Suprapubic skin (tissue), 4 donors: ENCODE results near the gene PTMS. TPM values are rescaled to one million over a fixed set of nuclear protein-coding genes. Genes with fewer than 3 reads are reported as not detected.

Experiments used
- DNase-seq, 2 donors: peaks; one replicate each; pipeline ENCODE4 v3.0.0-alpha.2; 2019; ENCODE audit warnings: low spot score in 2 of 2
- H3K27ac ChIP-seq: fragments of 200-600 bp; sonication (generic); one replicate; pipeline ENCODE4 v1.5.1; 2019
- H3K27me3 ChIP-seq: fragments of 200-600 bp; sonication (generic); one replicate; pipeline ENCODE4 v1.5.1; 2019
- H3K36me3 ChIP-seq: fragments of 200-600 bp; sonication (generic); one replicate; pipeline ENCODE4 v1.5.1; 2019
- H3K4me1 ChIP-seq: fragments of 200-600 bp; sonication (generic); one replicate; pipeline ENCODE4 v1.5.1; 2019
- H3K4me3 ChIP-seq: fragments of 200-600 bp; sonication (generic); one replicate; pipeline ENCODE4 v1.5.1; 2019; ENCODE audit warnings: mild to moderate bottlenecking
- H3K9me3 ChIP-seq: fragments of 200-600 bp; sonication (generic); one replicate; pipeline ENCODE4 v1.5.1; 2019
- CTCF ChIP-seq, 2 donors: fragments of 200-600 bp in 1 of 2; fragments of 450-650 bp in 1 of 2; sonication (generic) in 1 of 2; IDR thresholded peaks; one replicate each; pipeline ENCODE4 v1.5.1; 2016 to 2019; ENCODE audit warnings: antibody characterized with exemption in 2 of 2, mild to moderate bottlenecking in 1 of 2, moderate library complexity in 1 of 2
- EP300 ChIP-seq: sonication (generic); formaldehyde crosslinking; IDR thresholded peaks from one replicate; pipeline ENCODE4 v1.6.1; 2017; ENCODE audit warnings: antibody characterized with exemption
- POLR2A ChIP-seq, 2 donors: fragments of 450-650 bp; IDR thresholded peaks; one replicate each; pipeline ENCODE4 v1.6.1; 2017; ENCODE audit warnings: antibody characterized with exemption in 2 of 2, mild to moderate bottlenecking in 2 of 2, moderate library complexity in 2 of 2
- POLR2AphosphoS5 ChIP-seq, 3 donors: sonication (generic); formaldehyde crosslinking; IDR thresholded peaks; one replicate each; pipeline ENCODE4 v1.6.1; 2017; ENCODE audit warnings: antibody characterized with exemption in 3 of 3
- WGBS: methylation state at CpG from one replicate; pipeline ENCODE4 v1.1.5; 2018; 5-methylcytosine and 5-hydroxymethylcytosine counted together
- total RNA-seq, 4 donors: library from RNA; depleted of rRNA; stranded (reverse); fragments of >200 nt; gene quantifications; one replicate each; pipeline ENCODE4 v1.1.0, GENCODE V29; 2016

Gene PTMS
- total RNA-seq, 4 donors from 2014 or later, result 91.2 to 128 (median 99.8) TPM

- TF ChIP-seq POLR2AphosphoS5 (IDR thresholded peaks at IDR 0.05), result no peak
- TF ChIP-seq CTCF (IDR thresholded peaks at IDR 0.05), result no peak
- no peak for TF ChIP-seq POLR2A (IDR thresholded peaks at IDR 0.05)
- no peak for TF ChIP-seq EP300
- no peak for DNase-seq
- H3K9me3 ChIP-seq, result no peaks in the 10 kb centered on the region
- no peaks in the 10 kb centered on the region for H3K36me3 ChIP-seq
- 92% methylated on average over 5 of the region's 5 CpGs for WGBS
- no peaks in the 10 kb centered on the region for H3K4me1 ChIP-seq
- no peak overlapping the region for H3K27ac ChIP-seq
- no peaks in the 10 kb centered on the region for H3K27me3 ChIP-seq
- H3K4me3 ChIP-seq, result no peak overlapping the region
These were observed 21.1 kb downstream of the PTMS start for GRCh38 chr12:6787309-6787708.

- WGBS, result 63% methylated on average over 18 of the region's 18 CpGs
- H3K36me3 ChIP-seq, result no peaks in the 10 kb centered on the region
- no peak for DNase-seq
These were observed 23.1 kb downstream of the PTMS start, which contains the start of gene CD4 for GRCh38 chr12:6788972-6789924. Gene CD4 (plus strand): TSS chr12:6789528. CDS start chr12:6800139, 10,611 bp downstream.

GRCh38 chr12:6790496-6791150 lies 24.5 kb downstream of the PTMS start:
- no peaks in the 10 kb centered on the region for H3K4me1 ChIP-seq
- 77% methylated on average over 12 of the region's 12 CpGs for WGBS
- no peaks in the 10 kb centered on the region for H3K9me3 ChIP-seq
- no peak for DNase-seq
- TF ChIP-seq CTCF (IDR thresholded peaks at IDR 0.05) (no peak), EP300 (no peak), POLR2A (IDR thresholded peaks at IDR 0.05) (no peak), POLR2AphosphoS5 (IDR thresholded peaks at IDR 0.05) (no peak)
- no peaks in the 10 kb centered on the region for H3K36me3 ChIP-seq
- no peak overlapping the region for H3K27ac ChIP-seq
- peak overlapping the region; percentile 34 for H3K4me3 ChIP-seq
- no peaks in the 10 kb centered on the region for H3K27me3 ChIP-seq

More at GRCh38 chr12:6788972-6789924, 23.1 kb downstream of the PTMS start, which contains the start of gene CD4:
- H3K27me3 ChIP-seq, result no peaks in the 10 kb centered on the region
- no peaks in the 10 kb centered on the region for H3K4me1 ChIP-seq
- H3K4me3 ChIP-seq, result peak within 1 kb of the TSS; percentile 34
- no peaks in the 10 kb centered on the region for H3K9me3 ChIP-seq
- H3K27ac ChIP-seq, result peak within 1 kb of the TSS; percentile 56
- peak in 1 of 2 donors; percentile 33 for TF ChIP-seq POLR2A (IDR thresholded peaks at IDR 0.05)
- TF ChIP-seq EP300, result no peak

GRCh38 chr12:6791931-6792520 lies 25.9 kb downstream of the PTMS start:
- H3K9me3 ChIP-seq, result no peaks in the 10 kb centered on the region
- TF ChIP-seq EP300, result no peak
- no peak for TF ChIP-seq CTCF (IDR thresholded peaks at IDR 0.05)
- TF ChIP-seq POLR2A (IDR thresholded peaks at IDR 0.05), result no peak
- no peak for TF ChIP-seq POLR2AphosphoS5 (IDR thresholded peaks at IDR 0.05)
- H3K36me3 ChIP-seq, result no peaks in the 10 kb centered on the region
- H3K4me1 ChIP-seq, result no peaks in the 10 kb centered on the region
- 72% methylated on average over 13 of the region's 13 CpGs for WGBS
- no peak for DNase-seq
- peak overlapping the region; percentile 45 for H3K27ac ChIP-seq
- H3K27me3 ChIP-seq, result no peaks in the 10 kb centered on the region
- peak overlapping the region; percentile 16 for H3K4me3 ChIP-seq

- Histone ChIP-seq H3K4me3 (peak overlapping the region; percentile 16), H3K4me1 (no peaks in the 10 kb centered on the region), H3K36me3 (no peaks in the 10 kb centered on the region), H3K27ac (peak overlapping the region; percentile 45), H3K9me3 (no peaks in the 10 kb centered on the region), H3K27me3 (no peaks in the 10 kb centered on the region)
- 36% methylated on average over 12 of the region's 12 CpGs for WGBS
- TF ChIP-seq EP300, result no peak
- no peak for TF ChIP-seq CTCF (IDR thresholded peaks at IDR 0.05)
- TF ChIP-seq POLR2A (IDR thresholded peaks at IDR 0.05), result no peak
- no peak for TF ChIP-seq POLR2AphosphoS5 (IDR thresholded peaks at IDR 0.05)
- no peak for DNase-seq
These were observed 26.5 kb downstream of the PTMS start for GRCh38 chr12:6792522-6793201.
